Spleen (tissue), 11 donors: ENCODE data around the gene TMEM131L. TPM values are rescaled to one million over a fixed set of nuclear protein-coding genes. Genes with fewer than 3 reads are reported as not detected.

ENCODE experiments used
- DNase-seq: peaks from one replicate; pipeline ENCODE4 v3.0.0-alpha.2; 2020
- H3K27ac ChIP-seq, 8 donors: fragments of 200-600 bp; sonication (generic) in 7 of 8; 1 replicate in 4 of 8; 2 replicates in 4 of 8; pipeline versions ENCODE4 v1.5.0 to v1.8.0; 2016 to 2021; ENCODE audit warnings: inconsistent platforms in 4 of 8, mild to moderate bottlenecking in 4 of 8, moderate library complexity in 1 of 8
- H3K27me3 ChIP-seq, 7 donors: fragments of 200-600 bp; sonication (generic) in 6 of 7; replicated peaks in 1 of 7; 1 replicate in 4 of 7; 2 replicates in 3 of 7; pipeline versions ENCODE4 v1.5.0 to v1.8.0; 2016 to 2021; ENCODE audit warnings: inconsistent platforms in 3 of 7, mild to moderate bottlenecking in 1 of 7
- H3K36me3 ChIP-seq, 6 donors: fragments of 200-600 bp; sonication (generic) in 5 of 6; 1 replicate in 4 of 6; 2 replicates in 2 of 6; pipeline versions ENCODE4 v1.5.0 to v1.8.0; 2016 to 2021; ENCODE audit warnings: inconsistent platforms in 2 of 6
- H3K4me1 ChIP-seq, 6 donors: fragments of 200-600 bp; sonication (generic) in 5 of 6; 1 replicate in 3 of 6; 2 replicates in 3 of 6; pipeline versions ENCODE4 v1.5.0 to v1.8.0; 2016 to 2021; ENCODE audit warnings: inconsistent platforms in 3 of 6
- H3K4me3 ChIP-seq, 8 donors: fragments of 200-600 bp; sonication (generic) in 7 of 8; 1 replicate in 4 of 8; 2 replicates in 4 of 8; pipeline versions ENCODE4 v1.5.0 to v1.8.0; 2016 to 2021; ENCODE audit warnings: inconsistent platforms in 4 of 8, mild to moderate bottlenecking in 4 of 8, moderate library complexity in 2 of 8
- H3K9me3 ChIP-seq, 8 donors: fragments of 200-600 bp; sonication (generic) in 7 of 8; 1 replicate in 4 of 8; 2 replicates in 4 of 8; pipeline versions ENCODE4 v1.5.0 to v1.8.0; 2016 to 2021; ENCODE audit warnings: inconsistent platforms in 4 of 8
- POLR2A ChIP-seq, 3 donors: fragments of 450-650 bp; IDR thresholded peaks; one replicate each; pipeline ENCODE4 v1.5.1; 2017; ENCODE audit warnings: antibody characterized with exemption in 3 of 3, mild to moderate bottlenecking in 1 of 3
- POLR2AphosphoS5 ChIP-seq, 3 donors: sonication (generic); formaldehyde crosslinking; IDR thresholded peaks; one replicate each; pipeline ENCODE4 v1.5.1; 2017; ENCODE audit warnings: antibody characterized with exemption in 3 of 3
- WGBS, 5 donors: extraction: QIAGEN DNeasy Blood & Tissue Kit in 3 of 5; methylation state at CpG; one replicate each; pipeline versions ENCODE4 v1.1.5 to v1.1.7; 2013 to 2018; 5-methylcytosine and 5-hydroxymethylcytosine counted together
- intact Hi-C: fragments of 100-400 bp; cut with DNase I; formaldehyde crosslinking; loops from one replicate; pipeline ENCODE4 v1.15.0; 2023; ENCODE audit warnings: low total_unique reads
- polyA plus RNA-seq, 3 donors: library from polyadenylated mRNA; stranded (reverse); fragments of 200-250 nt; gene quantifications; one replicate each; pipeline ENCODE4 v1.2.1, GENCODE V29; 2013
- total RNA-seq, 7 donors: library from RNA; depleted of rRNA in 3 of 7; stranded (reverse); fragments of >200 nt in 3 of 7; fragmentation: NEBNext Ultra II Directional in 4 of 7; extraction: Animal tissue kit (Norgen Biotek cat#: 25700) in 4 of 7; gene quantifications; one replicate each; pipeline versions ENCODE4 v1.1.0 to v1.2.1, GENCODE V29; 2016 to 2021
- TF ChIP-seq, protein P1 (sequence below), 11 experiments: fragments of 200-600 bp in 7 of 11; fragments of 450-650 bp in 4 of 11; sonication (generic) in 4 of 11; IDR thresholded peaks in 8 of 11; conservative IDR thresholded peaks in 3 of 11; 1 replicate in 7 of 11; 2 replicates in 4 of 11; pipeline versions ENCODE4 v1.4.0 to v1.8.0; 2016 to 2021; ENCODE audit warnings: antibody characterized with exemption in 11 of 11, inconsistent platforms in 4 of 11, mild to moderate bottlenecking in 1 of 11
- donor health status: healthy with polysubstance abuse.
- donor health status: DM: no; HTN: no; CAD: no; lungs with moderate emphysema.
- donor health status: DM: no; HTN: no; CAD: no.
- donor health status: Bipolar disorder and iron deficiency.
- donor health status: healthy.
- donor health status: DM: no; HTN: no; CAD: no.
- donor health status: DM: yes; HTN: yes; CAD: no.

The TMEM131L gene
- total and polyA plus RNA-seq, 10 donors = 20.9 to 105 (median 80.1) TPM

DNA sequence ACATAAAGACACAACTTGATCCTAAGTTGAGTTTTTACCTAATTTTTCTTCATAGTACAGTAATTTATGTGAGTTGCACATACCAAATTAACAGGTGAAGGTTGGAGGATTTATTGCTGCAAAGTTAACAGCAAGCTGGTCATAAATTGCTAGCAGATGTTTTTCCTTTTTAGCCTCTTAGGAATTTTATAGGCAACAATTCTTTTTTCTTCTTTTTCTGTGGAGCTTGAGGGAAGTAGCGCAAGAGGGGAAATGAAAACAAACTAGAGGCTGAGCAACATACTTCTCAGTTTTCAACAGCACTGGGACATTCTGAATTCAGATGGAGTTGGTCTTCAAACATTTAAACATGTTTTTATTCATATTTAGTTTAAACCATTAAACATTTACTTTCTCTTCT lies 154.2 kb downstream of the TMEM131L start:
- intact Hi-C loops = no loop called here
- H3K27ac ChIP-seq = no peak overlapping the region
- no peak overlapping the region for H3K4me3 ChIP-seq
- no peaks in the 10 kb centered on the region for H3K27me3 ChIP-seq
- WGBS, 5 donors = 55 to 87% (median 77%) methylated on average over 1 of the region's 1 CpG
- no peak for DNase-seq
- H3K36me3 ChIP-seq = peaks cover 7 to 100% (median 93%) of the 10 kb centered on the region in 6 donors
- TF ChIP-seq POLR2AphosphoS5 (IDR thresholded peaks at IDR 0.05) (no peak), POLR2A (IDR thresholded peaks at IDR 0.05) (no peak)
- TF ChIP-seq, protein P1, sequence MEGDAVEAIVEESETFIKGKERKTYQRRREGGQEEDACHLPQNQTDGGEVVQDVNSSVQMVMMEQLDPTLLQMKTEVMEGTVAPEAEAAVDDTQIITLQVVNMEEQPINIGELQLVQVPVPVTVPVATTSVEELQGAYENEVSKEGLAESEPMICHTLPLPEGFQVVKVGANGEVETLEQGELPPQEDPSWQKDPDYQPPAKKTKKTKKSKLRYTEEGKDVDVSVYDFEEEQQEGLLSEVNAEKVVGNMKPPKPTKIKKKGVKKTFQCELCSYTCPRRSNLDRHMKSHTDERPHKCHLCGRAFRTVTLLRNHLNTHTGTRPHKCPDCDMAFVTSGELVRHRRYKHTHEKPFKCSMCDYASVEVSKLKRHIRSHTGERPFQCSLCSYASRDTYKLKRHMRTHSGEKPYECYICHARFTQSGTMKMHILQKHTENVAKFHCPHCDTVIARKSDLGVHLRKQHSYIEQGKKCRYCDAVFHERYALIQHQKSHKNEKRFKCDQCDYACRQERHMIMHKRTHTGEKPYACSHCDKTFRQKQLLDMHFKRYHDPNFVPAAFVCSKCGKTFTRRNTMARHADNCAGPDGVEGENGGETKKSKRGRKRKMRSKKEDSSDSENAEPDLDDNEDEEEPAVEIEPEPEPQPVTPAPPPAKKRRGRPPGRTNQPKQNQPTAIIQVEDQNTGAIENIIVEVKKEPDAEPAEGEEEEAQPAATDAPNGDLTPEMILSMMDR (IDR thresholded peaks at IDR 0.05 in 8 of 11, conservative IDR thresholded peaks at IDR 0.05 in 3 of 11) = no peak
- peaks cover 0 to 38% (median 13%) of the 10 kb centered on the region in 6 donors for H3K4me1 ChIP-seq
- H3K9me3 ChIP-seq = no peaks in the 10 kb centered on the region

DNA sequence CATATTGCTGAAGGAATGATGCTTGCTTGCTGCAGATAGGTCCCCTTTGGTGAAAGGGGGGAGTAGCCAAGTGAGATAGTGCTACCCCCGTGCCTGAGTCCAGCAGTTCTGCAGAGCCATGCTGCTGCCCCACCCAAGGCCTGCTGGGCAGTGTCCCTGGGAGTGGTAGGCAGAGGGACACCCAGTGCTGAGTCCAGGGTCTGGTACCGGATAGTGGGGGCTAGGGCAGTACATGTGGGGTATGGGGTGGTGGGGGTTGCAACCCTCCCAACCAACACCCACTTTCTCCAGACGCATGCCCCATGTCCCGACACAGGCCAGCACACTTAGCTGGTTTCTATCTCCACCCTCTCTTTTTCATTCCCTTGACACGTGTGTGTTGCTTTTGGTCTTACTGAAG lies 155.9 kb downstream of the TMEM131L start:
- intact Hi-C loops = no loop called here
- Histone ChIP-seq H3K4me3 (no peak overlapping the region), H3K9me3 (no peaks in the 10 kb centered on the region), H3K27me3 (no peaks in the 10 kb centered on the region), H3K36me3 (peaks cover 7 to 100% (median 94%) of the 10 kb centered on the region in 6 donors), H3K4me1 (peaks cover 0 to 38% (median 11%) of the 10 kb centered on the region in 6 donors), H3K27ac (peak overlapping the region in 2 of 8 donors; percentile 44 to 48)
- peak in 2 of 3 donors; percentile 13 to 36 for TF ChIP-seq POLR2AphosphoS5 (IDR thresholded peaks at IDR 0.05)
- TF ChIP-seq, protein P1 (IDR thresholded peaks at IDR 0.05 in 8 of 11, conservative IDR thresholded peaks at IDR 0.05 in 3 of 11) = no peak
- 87 to 98% (median 93%) methylated on average over 5 of the region's 5 CpGs for WGBS, 5 donors
- DNase-seq = peak; percentile 24

DNA sequence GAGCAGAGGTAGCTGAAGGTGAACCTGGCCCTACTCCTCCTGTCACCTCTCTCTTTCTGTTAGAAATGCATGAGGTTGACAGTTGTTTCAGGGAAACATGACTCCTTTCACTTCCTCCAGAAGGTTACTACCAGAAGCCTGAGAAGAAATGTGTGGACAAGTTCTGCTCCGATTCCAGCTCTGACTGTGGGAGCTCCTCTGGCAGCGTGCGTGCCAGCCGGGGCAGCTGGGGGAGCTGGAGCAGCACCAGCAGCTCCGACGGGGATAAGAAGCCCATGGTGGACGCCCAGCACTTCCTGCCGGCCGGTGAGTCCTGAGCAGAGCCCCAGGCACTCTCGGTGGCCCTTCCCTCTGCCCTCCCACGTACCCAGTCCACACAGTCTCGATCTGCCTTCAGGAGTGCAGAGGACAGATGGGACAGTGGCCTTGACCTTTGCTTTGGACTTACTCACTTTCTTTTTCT lies 156.6 kb downstream of the TMEM131L start:
- TF ChIP-seq, protein P1 (IDR thresholded peaks at IDR 0.05 in 8 of 11, conservative IDR thresholded peaks at IDR 0.05 in 3 of 11) = no peak
- TF ChIP-seq POLR2AphosphoS5 (IDR thresholded peaks at IDR 0.05) = peak; percentile 10 to 67 (median 30)
- no peak for TF ChIP-seq POLR2A (IDR thresholded peaks at IDR 0.05)
- DNase-seq = no peak

DNA sequence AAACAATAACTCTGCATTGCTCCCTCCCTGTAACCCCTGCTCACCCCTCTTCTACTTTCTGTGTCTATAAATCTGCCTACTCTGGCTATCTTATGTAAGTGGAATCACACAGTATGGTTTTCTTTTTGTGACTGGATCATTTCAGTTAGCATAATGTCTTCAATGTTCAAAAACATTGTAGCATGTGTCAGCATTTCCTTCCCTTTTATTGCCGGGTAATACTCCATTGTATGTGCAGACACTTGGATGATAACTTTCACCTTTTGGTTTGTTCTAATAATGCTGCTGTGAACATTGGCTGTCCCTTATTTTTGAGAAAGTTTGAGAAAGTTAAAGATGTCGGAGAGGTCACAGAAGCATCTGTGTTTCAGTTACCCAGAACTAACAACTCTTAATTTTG lies 157.3 kb downstream of the TMEM131L start:
- TF ChIP-seq POLR2A (IDR thresholded peaks at IDR 0.05) (no peak), POLR2AphosphoS5 (IDR thresholded peaks at IDR 0.05) (no peak)
- TF ChIP-seq, protein P1 (IDR thresholded peaks at IDR 0.05 in 8 of 11, conservative IDR thresholded peaks at IDR 0.05 in 3 of 11) = no peak
- Histone ChIP-seq H3K4me1 (peaks cover 0 to 38% (median 11%) of the 10 kb centered on the region in 6 donors), H3K27me3 (no peaks in the 10 kb centered on the region), H3K36me3 (peaks cover 7 to 100% (median 94%) of the 10 kb centered on the region in 6 donors), H3K27ac (peak overlapping the region in 4 of 8 donors; percentile 25 to 63 (median 54)), H3K4me3 (no peak overlapping the region), H3K9me3 (no peaks in the 10 kb centered on the region)
- WGBS, 5 donors = 58 to 63% (median 59%) methylated on average over 2 of the region's 2 CpGs
- no peak for DNase-seq
- intact Hi-C loops = no loop called here

More for the DNA sequence above, 156.6 kb downstream of the TMEM131L start:
- peaks cover 0 to 38% (median 11%) of the 10 kb centered on the region in 6 donors for H3K4me1 ChIP-seq
- 56 to 76% (median 71%) methylated on average over 8 to 12 of the region's 12 CpGs for WGBS, 5 donors
- intact Hi-C loops = no loop called here
- H3K27me3 ChIP-seq = no peaks in the 10 kb centered on the region
- no peaks in the 10 kb centered on the region for H3K9me3 ChIP-seq
- H3K36me3 ChIP-seq = peaks cover 7 to 100% (median 94%) of the 10 kb centered on the region in 6 donors
- no peak overlapping the region for H3K4me3 ChIP-seq
- peak overlapping the region in 5 of 8 donors; percentile 25 to 63 (median 48) for H3K27ac ChIP-seq
